ENCODE data around the gene EXOSC6. TPM values are rescaled to one million over a fixed set of nuclear protein-coding genes. Genes with fewer than 3 reads are reported as not detected.

EXOSC6 gene
- total and polyA plus RNA-seq, 8 donors: 14.0 to 29.0 (median 17.4) TPM

DNA sequence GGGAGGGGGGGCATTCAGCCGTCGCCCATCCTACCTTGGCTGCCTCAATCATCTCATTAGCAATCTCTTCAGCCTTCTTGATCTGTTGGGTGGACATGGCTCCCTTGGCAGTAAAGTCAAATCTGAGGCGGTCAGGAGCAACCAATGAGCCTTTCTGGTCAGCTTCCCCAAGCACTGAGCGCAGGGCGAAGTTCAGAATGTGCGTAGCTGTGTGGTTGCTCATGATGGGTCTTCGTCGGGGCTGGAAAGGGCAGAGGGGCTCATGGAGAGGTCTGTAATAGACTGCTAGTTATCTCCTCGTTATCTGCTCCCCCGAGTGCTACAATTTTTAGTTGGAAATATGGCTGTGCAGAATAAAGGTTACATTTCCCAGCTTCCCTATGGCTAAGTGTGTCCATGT, 7.2 kb upstream of the EXOSC6 start:
- TF ChIP-seq, protein P1, sequence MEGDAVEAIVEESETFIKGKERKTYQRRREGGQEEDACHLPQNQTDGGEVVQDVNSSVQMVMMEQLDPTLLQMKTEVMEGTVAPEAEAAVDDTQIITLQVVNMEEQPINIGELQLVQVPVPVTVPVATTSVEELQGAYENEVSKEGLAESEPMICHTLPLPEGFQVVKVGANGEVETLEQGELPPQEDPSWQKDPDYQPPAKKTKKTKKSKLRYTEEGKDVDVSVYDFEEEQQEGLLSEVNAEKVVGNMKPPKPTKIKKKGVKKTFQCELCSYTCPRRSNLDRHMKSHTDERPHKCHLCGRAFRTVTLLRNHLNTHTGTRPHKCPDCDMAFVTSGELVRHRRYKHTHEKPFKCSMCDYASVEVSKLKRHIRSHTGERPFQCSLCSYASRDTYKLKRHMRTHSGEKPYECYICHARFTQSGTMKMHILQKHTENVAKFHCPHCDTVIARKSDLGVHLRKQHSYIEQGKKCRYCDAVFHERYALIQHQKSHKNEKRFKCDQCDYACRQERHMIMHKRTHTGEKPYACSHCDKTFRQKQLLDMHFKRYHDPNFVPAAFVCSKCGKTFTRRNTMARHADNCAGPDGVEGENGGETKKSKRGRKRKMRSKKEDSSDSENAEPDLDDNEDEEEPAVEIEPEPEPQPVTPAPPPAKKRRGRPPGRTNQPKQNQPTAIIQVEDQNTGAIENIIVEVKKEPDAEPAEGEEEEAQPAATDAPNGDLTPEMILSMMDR (IDR thresholded peaks at IDR 0.05): no peak
- H3K36me3 ChIP-seq: peaks cover 11 to 100% of the 10 kb centered on the region in 2 donors
- no peaks in the 10 kb centered on the region for H3K9me3 ChIP-seq
- intact Hi-C loops (cut with DNase I): no loop called here
- no peaks in the 10 kb centered on the region for H3K27me3 ChIP-seq
- H3K4me3 ChIP-seq: no peak overlapping the region
- DNase-seq (no peak), ATAC-seq (no peak)
- H3K4me1 ChIP-seq: no peaks in the 10 kb centered on the region
- no peak overlapping the region for H3K27ac ChIP-seq

DNA sequence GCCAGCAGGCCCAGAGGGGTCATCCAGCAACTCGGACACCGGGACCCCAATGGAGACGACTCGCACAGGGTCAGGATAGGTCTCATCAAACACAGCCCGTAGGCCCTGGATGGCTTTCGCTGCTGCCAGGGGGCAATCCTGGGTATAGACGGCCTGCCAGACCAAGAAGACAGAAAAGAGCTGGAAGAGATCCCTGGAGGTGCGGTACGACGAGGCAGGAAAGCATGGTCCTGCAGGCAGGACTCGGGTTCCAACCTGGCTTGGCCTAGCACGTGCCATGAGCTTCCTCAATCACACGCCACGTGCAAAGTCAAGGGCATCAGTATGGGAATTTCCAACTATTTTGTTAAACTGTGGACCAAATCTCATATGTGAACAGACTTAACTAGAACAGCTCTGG, 6.3 kb upstream of the EXOSC6 start:
- no peak for DNase-seq

DNA sequence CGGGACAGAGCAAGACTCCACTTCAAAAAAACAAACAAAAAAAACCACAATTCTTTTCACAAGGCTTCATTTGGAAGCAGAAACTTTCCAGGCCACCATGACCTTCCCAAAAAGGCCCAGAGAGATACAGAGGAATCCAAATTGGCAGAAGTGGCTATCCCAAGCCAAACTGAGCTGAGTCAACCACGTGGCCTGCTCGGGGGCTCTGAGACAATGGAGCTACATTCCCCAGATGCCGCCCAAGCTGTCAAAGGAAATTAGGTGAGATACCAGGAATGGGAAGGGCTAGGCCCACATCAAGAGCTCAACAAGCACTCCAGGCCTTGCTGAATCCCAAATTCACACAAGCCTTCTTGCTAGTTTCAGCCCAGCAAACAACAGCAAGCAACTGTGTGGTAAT, 5.7 kb upstream of the EXOSC6 start:
- intact Hi-C loops (cut with DNase I): no loop called here
- no peaks in the 10 kb centered on the region for H3K27me3 ChIP-seq

More for the DNA sequence above, 6.3 kb upstream of the EXOSC6 start:
- no peaks in the 10 kb centered on the region for H3K9me3 ChIP-seq
- intact Hi-C loops (cut with DNase I): no loop called here
- TF ChIP-seq, protein P1 (IDR thresholded peaks at IDR 0.05): no peak
- no peak for ATAC-seq
- H3K27ac ChIP-seq: no peak overlapping the region
- H3K27me3 ChIP-seq: no peaks in the 10 kb centered on the region
- H3K36me3 ChIP-seq: peaks cover 6 to 100% of the 10 kb centered on the region in 2 donors
- no peaks in the 10 kb centered on the region for H3K4me1 ChIP-seq
- no peak overlapping the region for H3K4me3 ChIP-seq

DNA sequence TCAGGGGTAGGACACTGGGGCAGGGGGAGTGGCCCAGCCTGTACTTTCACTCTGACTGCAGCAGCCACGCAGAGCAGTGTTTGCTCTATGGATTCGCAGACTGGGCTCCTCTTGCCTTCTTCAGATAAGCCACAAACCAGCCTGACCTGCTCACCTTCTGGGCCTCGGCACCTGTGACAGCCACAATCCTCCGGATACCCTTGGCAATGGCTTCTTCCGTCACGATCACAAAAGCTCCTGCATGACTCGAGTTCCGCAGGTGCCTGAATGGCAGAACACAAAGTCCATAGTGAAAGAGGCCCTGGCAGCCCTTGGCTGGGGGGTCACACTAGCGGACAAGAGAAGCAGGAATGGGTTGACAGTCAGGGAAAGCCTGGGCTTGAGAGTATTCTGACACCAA, 3.8 kb upstream of the EXOSC6 start:
- peaks cover 6 to 85% of the 10 kb centered on the region in 2 donors for H3K36me3 ChIP-seq
- no peaks in the 10 kb centered on the region for H3K27me3 ChIP-seq
- TF ChIP-seq, protein P1 (IDR thresholded peaks at IDR 0.05): no peak
- ATAC-seq: no peak
- H3K4me3 ChIP-seq: no peak overlapping the region
- DNase-seq: no peak
- intact Hi-C loops (cut with DNase I): no loop called here
- peaks cover 0 to 7% of the 10 kb centered on the region in 2 donors for H3K4me1 ChIP-seq
- no peaks in the 10 kb centered on the region for H3K9me3 ChIP-seq
- H3K27ac ChIP-seq: no peak overlapping the region

More for the DNA sequence above, 5.7 kb upstream of the EXOSC6 start:
- no peaks in the 10 kb centered on the region for H3K4me1 ChIP-seq
- no peak overlapping the region for H3K27ac ChIP-seq
- TF ChIP-seq, protein P1 (IDR thresholded peaks at IDR 0.05): no peak
- H3K4me3 ChIP-seq: no peak overlapping the region
- peaks cover 6 to 100% of the 10 kb centered on the region in 2 donors for H3K36me3 ChIP-seq
- DNase-seq (no peak), ATAC-seq (no peak)
- H3K9me3 ChIP-seq: no peaks in the 10 kb centered on the region

DNA sequence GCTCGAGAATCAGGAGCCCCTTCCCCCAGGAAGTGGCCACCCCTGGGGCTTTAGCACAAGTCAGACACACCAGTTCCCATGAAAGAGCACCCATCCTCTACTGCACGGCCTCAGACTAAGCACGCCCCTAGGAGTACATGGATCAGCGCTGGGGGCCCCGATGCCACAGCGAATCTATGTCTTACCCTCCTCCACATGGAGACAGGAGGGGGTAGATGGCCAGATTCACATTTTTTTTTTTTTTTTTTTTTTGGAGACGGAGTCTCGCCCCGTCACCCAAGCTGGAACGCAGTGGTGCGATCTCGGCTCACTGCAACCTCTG, 3.2 kb upstream of the EXOSC6 start:
- DNase-seq: no peak
- no peak for ATAC-seq
- Histone ChIP-seq H3K4me1 (peaks cover 5 to 13% of the 10 kb centered on the region in 2 donors), H3K9me3 (no peaks in the 10 kb centered on the region), H3K4me3 (no peak overlapping the region), H3K27me3 (no peaks in the 10 kb centered on the region), H3K36me3 (peaks cover 6 to 79% of the 10 kb centered on the region in 2 donors), H3K27ac (no peak overlapping the region)
- TF ChIP-seq, protein P1 (IDR thresholded peaks at IDR 0.05): no peak
- intact Hi-C loops (cut with DNase I): no loop called here
